Activated CD8-positive, alpha-beta memory T cell treated with anti-CD3 and anti-CD28 coated beads for 24 hours (primary cell): Measurements from ENCODE around the gene KRT74.

ENCODE experiments used
- DNase-seq: peaks from one replicate; pipeline ENCODE4 v3.0.0-alpha.2; 2020

KRT74 gene

DNA sequence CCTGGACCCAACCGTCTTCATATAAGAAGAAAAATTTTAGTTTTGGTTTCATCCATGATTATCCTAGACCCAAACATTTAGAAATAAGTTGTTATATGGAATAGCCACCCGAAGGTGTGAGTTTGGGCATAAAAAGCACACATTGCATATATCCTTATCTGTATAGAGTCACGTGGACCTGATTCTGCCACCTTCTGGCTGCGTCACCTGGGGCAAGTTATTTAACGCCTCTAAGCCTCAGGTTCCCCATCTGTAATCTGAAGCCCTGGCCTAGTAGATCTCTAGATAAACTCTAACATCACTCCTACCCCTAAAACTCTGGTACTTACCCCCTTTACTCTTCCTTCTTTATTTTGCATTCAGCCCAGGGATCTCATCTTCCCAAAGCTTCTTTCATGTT, 39.2 kb downstream of the KRT74 start:
- no peak for DNase-seq

DNA sequence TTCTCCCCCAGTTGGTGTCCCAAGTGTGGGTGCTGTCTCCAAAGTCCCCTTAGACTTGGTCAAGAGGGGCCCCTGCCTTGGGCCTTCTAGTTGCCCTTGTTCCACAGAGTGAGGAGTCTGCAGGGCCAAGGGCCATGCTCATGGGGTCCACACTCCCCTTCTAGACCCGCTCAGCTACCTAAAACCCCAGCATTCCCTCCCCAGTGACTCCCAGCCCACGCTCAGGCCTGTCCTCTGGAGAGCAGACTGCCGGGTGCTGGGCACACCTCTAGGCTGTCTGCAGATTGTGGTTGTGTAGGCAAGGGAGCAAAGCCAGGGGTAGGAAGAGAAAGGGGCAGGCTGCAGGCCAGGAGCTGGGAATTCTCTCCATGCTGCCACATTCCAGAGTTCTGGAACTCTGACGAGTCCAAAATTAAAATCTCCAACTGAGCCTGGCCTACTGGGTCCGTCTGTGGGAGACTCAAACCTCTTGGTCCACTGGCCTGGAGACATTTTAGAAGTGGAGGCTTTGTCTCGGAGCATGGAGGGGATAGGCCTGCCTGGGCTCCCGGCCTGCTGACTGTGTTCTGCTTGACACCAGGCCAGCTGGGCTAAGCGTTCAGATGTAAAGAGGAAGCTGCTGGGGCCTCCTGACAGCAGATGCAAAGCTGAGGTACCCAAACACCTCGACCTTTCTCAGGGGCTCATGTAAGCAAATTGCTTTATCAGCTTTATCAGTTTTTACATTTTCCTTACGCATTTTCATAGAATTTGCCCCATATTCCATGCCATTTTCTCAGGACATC, 39.8 kb downstream of the KRT74 start:
- no peak for DNase-seq

DNA sequence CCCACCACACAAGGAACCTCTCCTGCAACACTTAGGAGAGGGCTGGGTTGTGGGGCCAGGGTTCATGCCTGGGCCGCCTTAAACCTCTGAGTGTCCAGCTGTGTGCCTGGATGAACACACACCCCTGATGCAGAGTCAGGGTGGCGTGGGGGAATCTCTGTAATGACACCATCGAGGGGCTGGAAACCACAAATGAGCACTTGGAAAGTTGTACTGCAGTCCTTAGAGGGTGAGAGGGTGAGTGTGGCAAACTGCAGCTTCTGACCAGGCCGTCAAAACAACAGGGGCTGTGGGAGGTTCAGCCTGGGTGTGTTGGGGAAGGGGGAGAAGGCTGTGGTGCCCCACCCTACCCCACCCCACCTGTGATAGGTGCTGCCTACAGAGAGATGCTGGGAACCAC, 41.0 kb downstream of the KRT74 start:
- no peak for DNase-seq

DNA sequence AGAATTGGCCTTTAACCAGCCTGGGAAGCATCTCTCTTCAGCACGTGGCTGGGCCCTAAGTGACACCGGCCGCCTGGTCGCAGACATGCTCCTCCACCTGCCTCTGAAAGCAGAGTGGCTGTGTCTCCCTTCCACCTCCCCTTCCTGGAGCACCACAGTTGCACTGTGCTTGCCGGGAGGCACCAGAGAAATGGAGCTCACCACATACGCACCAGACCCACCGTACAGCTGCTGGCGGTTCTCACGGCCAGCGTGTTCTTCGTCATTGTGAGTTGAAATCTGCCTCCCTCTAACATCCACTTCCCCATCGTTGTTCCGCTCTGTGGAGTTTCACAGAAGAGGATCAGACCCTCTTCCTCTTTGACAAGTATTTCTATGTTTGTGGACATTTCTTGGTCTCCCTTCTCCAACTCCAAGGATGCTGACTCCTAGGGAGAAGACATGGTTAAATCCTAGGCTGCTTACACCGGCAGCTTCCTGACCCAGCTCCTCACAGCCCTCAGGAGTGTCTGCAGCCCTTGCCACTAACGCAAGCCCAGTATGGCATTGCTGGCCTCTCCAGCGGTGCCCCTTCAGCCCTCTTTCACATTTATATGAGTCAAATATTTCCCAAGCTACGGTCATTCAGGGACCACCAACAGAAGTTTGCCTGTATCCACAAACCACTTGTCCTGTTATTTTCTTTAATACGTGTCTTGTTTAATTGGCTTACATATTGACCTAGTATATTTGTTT, 41.9 kb downstream of the KRT74 start:
- DNase-seq, result no peak

DNA sequence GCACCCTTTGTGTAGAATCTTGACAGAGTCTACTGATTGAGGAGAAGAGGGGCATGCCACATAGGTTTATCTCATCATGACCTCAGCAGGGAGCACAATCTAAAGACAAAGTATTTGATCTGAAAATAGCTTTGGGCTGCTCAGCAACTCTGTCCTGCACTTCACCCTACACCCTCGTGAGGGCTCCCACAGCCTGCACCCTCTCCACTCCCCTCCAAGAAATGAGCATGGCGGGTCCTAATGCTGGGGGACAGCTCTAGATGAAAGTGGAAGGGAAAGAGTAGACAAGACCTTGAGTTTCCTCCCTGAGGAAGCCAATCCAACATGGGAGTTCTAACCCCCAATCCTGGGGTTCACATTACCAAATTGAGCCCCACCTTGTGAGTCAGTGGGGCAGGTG, 42.7 kb downstream of the KRT74 start:
- DNase-seq, result no peak

DNA sequence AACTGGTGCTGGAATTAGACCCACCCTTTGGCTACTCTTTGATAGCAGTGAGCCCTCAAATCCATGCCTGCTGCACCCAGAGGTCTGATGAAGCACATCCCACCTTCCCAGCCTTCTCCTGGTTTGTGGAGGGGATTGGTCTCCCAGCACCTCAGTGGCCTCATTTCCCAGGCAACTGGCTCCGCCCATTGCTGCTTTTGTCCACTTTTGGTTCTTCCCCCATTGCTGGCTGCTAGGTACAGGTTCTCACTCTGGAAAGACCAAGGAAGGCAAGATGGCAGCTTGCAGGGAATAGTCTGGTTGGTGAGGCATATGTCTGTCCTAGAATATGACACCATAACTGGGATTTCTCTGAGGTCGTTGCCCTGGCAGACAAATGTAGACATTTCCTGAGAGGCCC, 43.3 kb downstream of the KRT74 start:
- DNase-seq, result no peak

DNA sequence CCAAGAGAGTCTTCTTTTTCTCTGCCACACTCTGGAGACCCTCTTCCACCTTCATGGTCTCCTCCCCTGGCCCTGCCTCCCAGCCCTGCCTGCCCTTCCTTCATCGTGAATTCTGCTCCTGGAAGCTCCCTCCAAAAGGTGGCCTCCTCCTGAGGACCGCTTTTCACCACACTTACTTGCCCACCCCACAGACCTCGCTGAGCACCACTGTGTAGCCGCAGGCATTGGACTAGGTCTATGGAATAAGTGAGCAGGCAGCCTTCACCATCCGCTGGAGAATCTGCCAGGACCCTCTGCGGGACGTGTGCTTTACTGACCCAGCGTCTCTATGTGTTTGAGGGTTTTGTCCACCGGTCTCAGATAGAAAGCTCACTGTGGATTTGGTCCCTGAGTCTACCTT, 43.8 kb downstream of the KRT74 start:
- no peak for DNase-seq

DNA sequence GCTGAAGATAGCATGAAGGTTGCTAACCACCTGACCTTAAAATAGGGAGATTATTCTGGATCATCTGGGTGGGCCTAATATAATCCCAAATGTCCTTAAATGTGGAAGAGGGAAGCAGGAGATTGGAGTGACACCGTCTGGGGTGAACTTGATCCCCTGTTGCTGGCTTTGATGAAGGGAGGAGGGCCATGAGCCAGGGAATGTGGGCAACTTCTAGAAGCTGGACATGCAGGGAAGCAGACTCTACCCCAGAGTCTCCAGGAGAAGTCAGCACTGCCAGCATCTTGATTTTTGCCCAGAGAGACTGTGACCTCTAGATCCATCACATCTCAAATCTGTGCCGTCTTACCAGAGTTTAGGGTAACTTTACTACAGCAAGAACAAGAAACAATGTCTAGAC, 44.2 kb downstream of the KRT74 start:
- DNase-seq, result no peak

DNA sequence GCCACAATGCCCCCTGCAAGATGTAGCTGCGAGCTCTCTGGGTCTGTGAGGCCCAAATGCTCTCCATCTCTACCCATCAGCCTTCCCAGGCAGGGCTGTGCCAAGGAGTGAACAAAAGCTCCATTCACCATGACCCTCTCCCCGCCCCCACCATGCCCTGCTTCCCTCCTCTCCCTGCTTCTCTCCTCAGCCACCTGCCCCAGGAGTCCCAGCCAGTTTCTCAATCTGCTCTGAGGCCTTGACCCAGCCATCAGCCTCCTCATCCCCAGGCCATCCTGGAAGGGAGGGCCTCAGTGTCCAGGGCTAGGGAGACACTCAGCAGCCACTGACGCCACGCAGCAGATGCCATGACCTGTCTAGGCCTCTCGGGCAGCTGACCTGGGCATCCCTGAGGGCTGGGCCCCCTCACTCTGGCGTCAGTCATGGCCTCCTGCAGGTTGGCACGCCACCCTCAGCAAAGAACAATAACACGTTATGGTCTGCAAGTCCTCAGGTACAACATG, 45.0 kb downstream of the KRT74 start:
- DNase-seq, result no peak

DNA sequence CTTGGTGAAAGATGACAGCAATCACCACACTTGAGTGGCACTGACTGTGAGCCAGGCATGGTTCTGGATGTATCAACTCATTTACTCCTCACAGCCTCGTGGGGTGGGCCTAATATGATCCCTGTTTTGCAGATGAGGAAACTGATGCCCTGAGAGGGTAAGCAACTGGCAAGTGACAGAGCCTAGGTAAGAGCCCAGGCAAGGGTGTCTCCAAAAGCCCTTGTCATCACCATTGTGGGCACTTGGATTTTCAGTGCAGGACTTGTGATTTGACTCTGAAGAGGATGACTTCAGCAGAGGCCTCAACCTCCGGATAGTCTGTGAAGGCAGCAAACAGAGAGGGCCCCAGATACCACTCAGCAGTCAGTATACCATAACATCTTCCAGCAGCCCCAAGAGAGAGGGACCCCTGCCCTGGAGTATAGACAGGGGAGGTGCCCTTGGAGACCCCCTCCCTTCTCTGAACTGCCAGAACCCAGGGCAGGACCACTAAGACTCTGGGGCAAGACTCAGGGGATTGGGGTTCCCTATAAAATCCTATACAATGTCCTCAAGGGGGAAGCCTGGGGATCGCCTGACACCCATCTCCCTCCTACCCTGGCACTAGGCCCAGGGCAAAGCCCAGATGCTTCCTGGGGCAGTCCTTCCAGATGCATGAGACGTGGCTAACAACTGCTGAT, 46.4 kb downstream of the KRT74 start:
- DNase-seq, result peak; percentile 33

DNA sequence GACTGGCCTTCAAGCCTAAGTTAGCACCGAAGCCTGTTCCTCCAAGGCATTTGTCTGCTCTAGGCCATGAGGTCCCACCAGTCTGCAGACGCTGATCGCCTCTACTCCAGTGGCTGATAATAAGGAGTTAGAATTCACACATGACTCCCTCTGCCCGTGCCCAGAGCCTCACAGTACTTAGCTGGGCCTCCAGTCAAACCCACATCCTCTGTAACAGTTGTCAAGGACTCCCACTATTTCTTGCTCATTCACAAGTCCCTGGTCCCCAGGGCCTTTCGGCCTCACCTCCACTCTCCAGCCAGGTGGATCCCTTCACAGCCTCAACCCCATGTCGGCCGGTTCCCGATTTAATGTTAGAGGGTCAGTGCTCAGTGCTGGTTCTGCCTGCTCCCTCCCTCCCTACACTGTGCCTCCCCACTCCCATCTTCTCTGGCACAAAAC, 47.1 kb downstream of the KRT74 start:
- peak; percentile 51 for DNase-seq

DNA sequence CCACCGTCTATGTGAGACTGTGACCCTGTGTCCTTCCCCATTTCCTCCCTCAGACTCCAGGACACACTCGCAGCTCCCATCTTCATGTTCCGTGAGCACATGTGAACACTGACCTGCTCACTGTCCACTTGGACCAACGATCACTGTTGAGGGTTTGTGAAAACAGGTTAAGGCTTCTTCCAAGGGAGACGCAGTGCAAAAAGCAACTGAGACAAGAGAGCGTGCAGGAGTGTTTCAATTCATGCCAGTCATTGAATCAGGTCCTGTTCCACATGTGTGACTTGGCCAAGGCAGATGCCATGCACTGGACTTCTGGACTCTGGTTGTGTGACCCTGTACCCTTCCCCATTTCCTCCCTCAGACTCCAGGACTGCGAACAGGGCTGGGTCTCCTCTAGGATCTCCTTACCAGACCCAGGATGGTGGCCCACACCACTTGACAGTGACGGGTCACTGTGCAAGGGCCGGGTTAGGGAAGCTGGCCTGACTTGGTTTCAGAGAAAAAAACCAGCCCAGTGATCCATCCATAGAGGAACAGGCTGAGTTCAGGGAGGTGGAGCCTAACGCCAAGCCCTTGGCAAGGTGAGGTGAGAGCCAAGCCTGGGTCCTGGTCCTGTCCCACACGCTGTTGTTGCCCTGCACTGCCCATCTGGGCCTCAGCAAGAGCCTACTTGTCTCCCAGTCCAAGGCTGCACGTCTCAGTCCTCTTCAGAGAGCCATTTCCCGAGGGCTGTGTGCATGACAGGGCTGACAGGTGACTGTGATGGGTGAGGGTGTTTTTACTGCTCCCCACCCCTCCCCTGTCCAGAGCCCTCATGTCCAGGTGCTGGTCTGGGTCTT, 47.8 kb downstream of the KRT74 start:
- peak; percentile 52 for DNase-seq

DNA sequence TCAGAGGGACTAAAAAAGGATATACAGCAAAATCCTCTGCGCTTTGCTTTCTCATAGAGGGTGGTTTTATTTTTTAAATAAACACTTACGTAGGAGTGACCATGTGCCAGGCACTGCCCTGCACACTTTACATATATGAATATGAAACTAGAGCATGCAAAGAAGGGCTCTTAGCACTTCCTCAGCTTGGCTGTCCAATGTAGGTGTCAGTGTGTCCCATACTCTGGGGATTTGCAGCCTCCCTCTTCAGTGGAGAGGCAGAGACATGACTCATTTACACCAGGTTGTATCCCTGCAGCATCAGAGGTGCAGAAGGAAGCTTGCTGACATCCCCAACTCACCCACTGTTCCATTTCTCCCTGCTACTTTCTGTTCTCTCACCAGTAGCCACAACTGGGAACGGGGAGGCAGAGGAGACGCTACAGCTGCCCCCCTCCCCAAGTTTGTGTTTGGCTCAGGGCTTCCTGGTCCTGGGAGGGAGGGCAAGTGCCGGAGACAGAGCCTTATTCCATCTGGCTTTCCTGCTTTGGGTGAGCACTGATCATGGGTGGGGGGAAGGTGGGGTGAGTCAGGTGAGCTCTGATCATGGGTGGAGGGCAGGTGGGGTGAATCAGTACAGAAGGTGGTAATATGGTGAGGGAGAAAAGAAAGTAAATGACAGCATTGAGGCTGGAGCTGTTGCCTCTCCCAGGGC, 48.6 kb downstream of the KRT74 start:
- DNase-seq, result peak; percentile 44

DNA sequence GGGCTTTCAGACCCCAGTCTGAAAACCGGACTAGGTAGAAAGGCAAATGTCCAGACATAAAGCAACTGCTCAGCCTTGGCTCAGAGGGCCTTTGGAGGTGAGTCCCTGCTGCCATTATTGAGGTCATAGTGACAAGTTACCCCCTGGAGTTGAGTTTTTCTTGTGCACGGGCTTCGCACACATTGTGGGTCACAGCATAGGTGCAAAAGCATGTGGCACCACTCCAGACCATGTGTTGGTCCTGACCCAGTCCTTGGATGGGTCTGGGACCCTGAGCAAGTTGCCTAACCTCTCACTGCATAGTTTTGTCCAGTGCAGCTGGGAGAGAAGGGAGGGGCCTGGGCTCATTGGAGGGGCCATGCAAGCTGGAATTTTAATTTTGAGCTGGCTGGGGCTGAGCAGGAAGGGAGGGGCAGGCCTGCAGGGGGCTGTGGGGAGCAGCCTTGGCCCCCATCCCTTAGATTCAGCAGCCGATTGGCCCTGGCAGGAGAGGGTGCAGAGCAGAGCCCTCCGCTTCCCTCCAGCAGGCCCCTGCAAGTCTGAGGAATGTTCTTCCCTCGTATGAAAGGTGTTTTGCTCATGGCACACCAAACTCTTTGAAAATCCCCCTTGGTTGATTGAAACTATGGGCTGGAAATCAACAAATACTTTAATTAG, 49.3 kb downstream of the KRT74 start:
- DNase-seq, result peak; percentile 26

DNA sequence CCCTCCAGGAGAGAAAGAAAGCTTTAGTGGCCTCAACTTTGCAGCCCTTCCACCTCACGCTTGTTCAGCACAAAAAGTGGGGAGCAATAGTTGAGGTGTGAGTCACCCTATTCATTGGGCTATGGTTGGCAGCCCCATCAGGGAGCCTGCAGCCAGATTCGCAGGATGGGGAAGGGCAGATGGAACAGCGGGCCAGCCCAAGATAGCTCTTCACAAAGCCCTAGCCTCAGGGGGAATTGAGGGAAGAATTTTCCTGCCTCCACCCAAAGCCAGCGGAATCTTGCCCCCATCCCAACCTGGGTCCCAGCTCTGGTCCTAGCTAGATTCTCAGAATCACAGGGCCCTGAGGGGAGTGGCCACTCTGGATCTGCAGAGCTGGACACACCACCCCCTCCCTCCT, 49.8 kb downstream of the KRT74 start:
- DNase-seq, result peak; percentile 28

DNA sequence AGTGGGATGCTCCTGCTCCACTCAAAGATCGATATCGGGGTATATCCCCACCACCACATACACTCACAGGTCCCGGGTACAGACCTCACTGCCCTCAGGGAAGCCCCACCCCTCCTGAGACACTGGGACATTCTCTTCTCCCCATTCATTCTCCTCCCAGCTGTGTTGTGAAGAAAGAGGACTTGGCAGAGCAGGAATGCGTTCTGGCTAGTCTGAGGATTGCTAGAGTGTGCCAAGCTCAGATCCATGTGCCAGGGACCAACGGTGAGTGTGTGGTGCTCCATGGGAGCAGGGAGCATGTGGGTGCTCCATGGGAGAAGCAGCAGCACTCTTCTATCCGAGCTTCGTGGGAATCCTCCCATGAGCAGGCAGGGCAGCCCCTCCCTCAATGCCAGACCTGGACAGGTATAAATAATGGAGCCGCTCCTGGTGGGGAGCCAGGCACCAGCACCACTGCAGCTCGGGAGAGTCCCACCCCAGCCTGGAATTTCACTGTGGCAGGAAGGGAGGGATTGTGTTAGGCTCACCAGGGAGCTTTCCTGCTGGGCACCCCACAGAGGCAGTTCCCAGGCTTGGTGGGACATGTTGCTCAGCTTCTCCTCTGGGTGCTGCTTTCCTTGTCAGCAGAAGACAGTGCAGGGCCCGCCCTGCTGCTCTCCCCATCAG, 51.2 kb downstream of the KRT74 start:
- DNase-seq, result peak; percentile 50

DNA sequence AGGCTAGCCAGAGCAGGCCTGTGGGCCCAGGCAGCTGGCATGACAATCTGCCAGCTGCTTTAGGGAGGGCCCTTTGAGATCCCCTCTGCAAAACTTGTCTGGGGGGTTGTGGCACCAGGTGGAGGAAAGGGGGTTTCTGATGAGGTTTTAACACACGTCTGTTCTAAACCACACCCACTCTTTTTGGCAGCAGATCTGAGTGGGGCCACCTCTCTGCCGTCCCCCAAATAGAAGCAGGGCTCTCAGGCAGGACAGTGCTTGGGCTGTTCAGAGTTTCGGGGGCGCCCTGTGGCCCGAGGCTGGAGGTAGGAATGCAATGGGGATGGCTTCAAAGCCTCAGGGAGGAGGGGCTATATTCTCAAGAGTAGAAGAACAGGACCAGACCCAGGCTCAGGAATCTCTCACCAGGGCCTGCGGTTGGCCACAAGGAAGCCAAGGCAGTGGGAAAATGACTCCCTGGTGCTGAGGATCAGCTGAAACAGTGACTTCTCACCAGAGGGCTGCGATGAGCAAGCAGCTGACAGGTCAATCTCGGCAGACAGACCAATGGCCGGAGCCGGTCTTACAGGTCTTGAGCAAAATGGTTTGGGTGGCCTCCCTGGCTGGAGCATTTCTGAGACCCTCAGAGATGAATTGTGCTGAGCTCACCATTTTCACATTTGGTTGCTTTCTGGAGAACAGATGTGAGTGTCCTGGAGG, 51.9 kb downstream of the KRT74 start:
- DNase-seq, result peak; percentile 32

DNA sequence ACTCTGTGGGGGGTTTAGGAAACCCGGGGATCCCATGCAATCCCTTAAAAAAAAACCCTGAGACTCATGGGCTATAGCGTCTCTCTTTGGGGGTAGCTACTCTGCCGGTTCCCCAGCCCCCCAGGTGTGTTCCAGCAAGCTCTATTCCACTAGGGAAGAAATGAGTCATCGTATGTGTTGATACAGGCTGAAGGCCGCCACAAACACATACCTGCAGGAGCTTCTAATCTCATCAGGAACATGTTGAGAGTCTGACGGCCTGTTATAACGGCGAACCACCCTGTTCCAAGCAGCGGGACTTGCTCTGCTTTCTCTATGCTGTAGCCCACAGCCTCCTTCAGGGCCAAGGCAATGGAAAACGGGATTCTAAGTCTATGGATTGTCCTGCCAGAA, 52.5 kb downstream of the KRT74 start:
- DNase-seq, result no peak

DNA sequence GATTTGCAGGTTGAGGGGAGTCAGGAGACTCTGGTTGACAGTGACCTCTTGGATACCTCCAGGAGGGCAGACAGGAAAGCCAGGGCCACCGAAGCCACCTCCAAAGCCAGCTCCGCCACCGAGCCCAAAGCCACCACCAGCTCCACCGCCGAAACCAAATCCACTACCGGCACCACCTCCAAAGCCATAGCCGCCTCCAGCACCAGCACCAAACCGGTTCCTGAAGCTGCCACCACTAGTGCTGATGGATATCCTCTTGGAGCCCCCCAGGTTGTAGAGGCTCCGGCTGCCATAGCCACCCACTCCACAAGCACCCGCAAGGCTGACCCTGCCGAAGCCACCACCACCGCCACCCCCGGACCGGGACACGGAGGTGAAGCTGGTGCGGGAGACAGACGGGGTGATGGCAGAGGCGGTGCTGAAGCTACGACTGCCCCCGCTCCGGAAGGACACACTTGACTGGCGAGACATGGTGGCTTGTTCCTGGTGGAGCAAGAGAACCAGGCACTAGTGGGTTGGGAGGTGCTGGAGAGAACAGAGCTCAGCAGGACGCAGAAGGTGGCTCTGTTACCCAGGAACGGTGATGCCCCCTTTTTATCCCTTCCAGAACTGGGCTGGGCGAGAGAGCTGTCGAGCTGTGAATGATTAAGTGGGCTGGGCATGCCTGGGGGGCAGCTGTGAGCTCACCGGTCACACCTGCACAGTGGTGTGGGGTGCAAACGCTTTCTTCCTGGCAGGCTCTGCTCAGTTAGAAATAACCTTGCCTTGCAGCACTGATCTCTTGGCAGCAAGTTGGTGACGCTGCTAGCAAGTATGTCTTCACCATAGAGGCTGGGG, 53.6 kb downstream of the KRT74 start, which contains the start of gene KRT5:
Gene KRT5, minus strand, starts transcription at position 569 of the 837 bp plus-strand sequence. Its CDS starts 98 bp downstream, at position 471.
- DNase-seq, result peak; percentile 33
